ENCODE data around the gene SH3PXD2A. TPM values are rescaled to one million over a fixed set of nuclear protein-coding genes. Genes with fewer than 3 reads are reported as not detected.

SH3PXD2A gene
- total and polyA plus RNA-seq, 3 donors from 2014 or later, result 10.8 to 12.1 (median 12.0) TPM

GRCh38 chr10:103653581-103654037, 201.8 kb downstream of the SH3PXD2A start:
- 77 to 89% methylated on average over 4 to 8 of the region's 8 CpGs for WGBS, 2 donors
- H3K36me3 ChIP-seq (ENCODE audit: low read depth, missing control alignments), result no peaks in the 10 kb centered on the region
- H3K27ac ChIP-seq, result peak overlapping the region in 1 of 2 donors; percentile 25
- no peaks in the 10 kb centered on the region for H3K27me3 ChIP-seq
- H3K4me1 ChIP-seq, result peaks cover 42% of the 10 kb centered on the region
- H3K4me3 ChIP-seq, result no peak overlapping the region
- H3K9me3 ChIP-seq, result no peaks in the 10 kb centered on the region
- intact Hi-C loops (cut with DNase I; ENCODE audit: low total_unique reads), result no loop called here
- TF ChIP-seq CTCF (IDR thresholded peaks at IDR 0.05) (no peak), POLR2A (IDR thresholded peaks at IDR 0.05) (no peak)
- no peak for DNase-seq

GRCh38 chr10:103652599-103653281, 202.6 kb downstream of the SH3PXD2A start:
- Histone ChIP-seq H3K9me3 (no peaks in the 10 kb centered on the region), H3K27ac (peak overlapping the region in 1 of 2 donors; percentile 57), H3K36me3 (ENCODE audit: low read depth, missing control alignments) (no peaks in the 10 kb centered on the region), H3K4me3 (no peak overlapping the region), H3K4me1 (peaks cover 42% of the 10 kb centered on the region), H3K27me3 (no peaks in the 10 kb centered on the region)
- TF ChIP-seq CTCF (IDR thresholded peaks at IDR 0.05), result no peak
- no peak for TF ChIP-seq POLR2A (IDR thresholded peaks at IDR 0.05)
- 71 to 77% methylated on average over 14 of the region's 15 CpGs for WGBS, 2 donors
- intact Hi-C loops (cut with DNase I; ENCODE audit: low total_unique reads), result no loop called here
- DNase-seq, result no peak

GRCh38 chr10:103651783-103652476, 203.4 kb downstream of the SH3PXD2A start:
- no peaks in the 10 kb centered on the region for H3K36me3 ChIP-seq (ENCODE audit: low read depth, missing control alignments)
- no peaks in the 10 kb centered on the region for H3K9me3 ChIP-seq
- H3K27me3 ChIP-seq, result no peaks in the 10 kb centered on the region
- DNase-seq, result peak; percentile 36
- WGBS, 2 donors, result 31 to 50% methylated on average over 7 to 10 of the region's 10 CpGs
- H3K4me1 ChIP-seq, result peaks cover 42% of the 10 kb centered on the region
- intact Hi-C loops (cut with DNase I; ENCODE audit: low total_unique reads), result no loop called here
- no peak overlapping the region for H3K4me3 ChIP-seq
- peak overlapping the region in 1 of 2 donors; percentile 57 for H3K27ac ChIP-seq
- TF ChIP-seq POLR2A (IDR thresholded peaks at IDR 0.05), result no peak
- TF ChIP-seq CTCF (IDR thresholded peaks at IDR 0.05), result no peak

GRCh38 chr10:103651333-103651732, 204.0 kb downstream of the SH3PXD2A start:
- Histone ChIP-seq H3K27ac (no peak overlapping the region), H3K4me3 (no peak overlapping the region), H3K27me3 (no peaks in the 10 kb centered on the region), H3K36me3 (ENCODE audit: low read depth, missing control alignments) (no peaks in the 10 kb centered on the region), H3K4me1 (peaks cover 42% of the 10 kb centered on the region), H3K9me3 (no peaks in the 10 kb centered on the region)
- 50 to 61% methylated on average over 1 of the region's 1 CpG for WGBS, 2 donors
- TF ChIP-seq CTCF (IDR thresholded peaks at IDR 0.05) (no peak), POLR2A (IDR thresholded peaks at IDR 0.05) (no peak)
- intact Hi-C loops (cut with DNase I; ENCODE audit: low total_unique reads), result no loop called here
- DNase-seq, result no peak
